ENCODE measurements around the gene ADAMTS3.

DNA sequence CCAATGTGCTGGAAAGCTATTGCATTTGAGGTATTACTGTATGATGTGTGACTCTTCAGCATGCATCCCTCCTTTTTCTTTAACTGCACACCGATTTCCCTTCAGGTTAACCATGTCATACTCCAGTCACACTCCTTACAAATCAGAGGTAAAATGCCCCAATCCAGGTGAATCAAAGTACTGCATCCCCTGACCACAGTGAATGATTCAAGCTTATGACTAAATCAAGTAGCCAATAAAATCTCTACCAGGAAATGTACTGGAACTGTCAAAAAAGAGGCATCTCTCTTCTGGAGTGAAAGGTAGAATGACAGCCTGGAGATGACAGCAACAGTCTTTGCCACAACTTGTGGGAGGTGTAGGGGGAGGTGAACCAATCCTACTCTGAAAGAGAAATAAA lies 10.4 kb downstream of the ADAMTS3 start:
- TF ChIP-seq ZNF529 (tag by site-specific recombination; IDR thresholded peaks at IDR 0.05; ENCODE audit: insufficient replicate concordance): no peak
- TF ChIP-seq, protein P1, sequence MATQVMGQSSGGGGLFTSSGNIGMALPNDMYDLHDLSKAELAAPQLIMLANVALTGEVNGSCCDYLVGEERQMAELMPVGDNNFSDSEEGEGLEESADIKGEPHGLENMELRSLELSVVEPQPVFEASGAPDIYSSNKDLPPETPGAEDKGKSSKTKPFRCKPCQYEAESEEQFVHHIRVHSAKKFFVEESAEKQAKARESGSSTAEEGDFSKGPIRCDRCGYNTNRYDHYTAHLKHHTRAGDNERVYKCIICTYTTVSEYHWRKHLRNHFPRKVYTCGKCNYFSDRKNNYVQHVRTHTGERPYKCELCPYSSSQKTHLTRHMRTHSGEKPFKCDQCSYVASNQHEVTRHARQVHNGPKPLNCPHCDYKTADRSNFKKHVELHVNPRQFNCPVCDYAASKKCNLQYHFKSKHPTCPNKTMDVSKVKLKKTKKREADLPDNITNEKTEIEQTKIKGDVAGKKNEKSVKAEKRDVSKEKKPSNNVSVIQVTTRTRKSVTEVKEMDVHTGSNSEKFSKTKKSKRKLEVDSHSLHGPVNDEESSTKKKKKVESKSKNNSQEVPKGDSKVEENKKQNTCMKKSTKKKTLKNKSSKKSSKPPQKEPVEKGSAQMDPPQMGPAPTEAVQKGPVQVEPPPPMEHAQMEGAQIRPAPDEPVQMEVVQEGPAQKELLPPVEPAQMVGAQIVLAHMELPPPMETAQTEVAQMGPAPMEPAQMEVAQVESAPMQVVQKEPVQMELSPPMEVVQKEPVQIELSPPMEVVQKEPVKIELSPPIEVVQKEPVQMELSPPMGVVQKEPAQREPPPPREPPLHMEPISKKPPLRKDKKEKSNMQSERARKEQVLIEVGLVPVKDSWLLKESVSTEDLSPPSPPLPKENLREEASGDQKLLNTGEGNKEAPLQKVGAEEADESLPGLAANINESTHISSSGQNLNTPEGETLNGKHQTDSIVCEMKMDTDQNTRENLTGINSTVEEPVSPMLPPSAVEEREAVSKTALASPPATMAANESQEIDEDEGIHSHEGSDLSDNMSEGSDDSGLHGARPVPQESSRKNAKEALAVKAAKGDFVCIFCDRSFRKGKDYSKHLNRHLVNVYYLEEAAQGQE (tag by site-specific recombination; IDR thresholded peaks at IDR 0.05): no peak
- no peak for TF ChIP-seq SCRT2 (tag by site-specific recombination; IDR thresholded peaks at IDR 0.05)
- TF ChIP-seq ZNF48 (tag by site-specific recombination; IDR thresholded peaks at IDR 0.05): no peak
- TF ChIP-seq ZNF776 (tag by site-specific recombination; IDR thresholded peaks at IDR 0.05; ENCODE audit: borderline replicate concordance): no peak
- no peak for TF ChIP-seq ZEB2 (tag by site-specific recombination; IDR thresholded peaks at IDR 0.05)
- TF ChIP-seq, protein P2, sequence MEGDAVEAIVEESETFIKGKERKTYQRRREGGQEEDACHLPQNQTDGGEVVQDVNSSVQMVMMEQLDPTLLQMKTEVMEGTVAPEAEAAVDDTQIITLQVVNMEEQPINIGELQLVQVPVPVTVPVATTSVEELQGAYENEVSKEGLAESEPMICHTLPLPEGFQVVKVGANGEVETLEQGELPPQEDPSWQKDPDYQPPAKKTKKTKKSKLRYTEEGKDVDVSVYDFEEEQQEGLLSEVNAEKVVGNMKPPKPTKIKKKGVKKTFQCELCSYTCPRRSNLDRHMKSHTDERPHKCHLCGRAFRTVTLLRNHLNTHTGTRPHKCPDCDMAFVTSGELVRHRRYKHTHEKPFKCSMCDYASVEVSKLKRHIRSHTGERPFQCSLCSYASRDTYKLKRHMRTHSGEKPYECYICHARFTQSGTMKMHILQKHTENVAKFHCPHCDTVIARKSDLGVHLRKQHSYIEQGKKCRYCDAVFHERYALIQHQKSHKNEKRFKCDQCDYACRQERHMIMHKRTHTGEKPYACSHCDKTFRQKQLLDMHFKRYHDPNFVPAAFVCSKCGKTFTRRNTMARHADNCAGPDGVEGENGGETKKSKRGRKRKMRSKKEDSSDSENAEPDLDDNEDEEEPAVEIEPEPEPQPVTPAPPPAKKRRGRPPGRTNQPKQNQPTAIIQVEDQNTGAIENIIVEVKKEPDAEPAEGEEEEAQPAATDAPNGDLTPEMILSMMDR (tag by site-specific recombination; IDR thresholded peaks at IDR 0.05): no peak

Data from HEK293 (cell line).